GM18873 (cell line): ENCODE measurements around the gene NTN4.
"Not testable (repeated sequence)": the region's sequence is repeated elsewhere in the genome, so short reads cannot be mapped to it uniquely, and the experiment has no call there.

ENCODE experiments used
- ATAC-seq: cut with Tn5 transposase; IDR thresholded peaks from one replicate; pipeline ENCODE4 v1.9.1; 2021; ENCODE audit warnings: mild to moderate bottlenecking, moderate library complexity, moderate number of reproducible peaks; ENCODE audit not compliant: unreplicated experiment, low FRiP score

The NTN4 gene

GRCh38 chr12:95796982-95797289 lies 6.4 kb upstream of the NTN4 start:
- no peak for ATAC-seq

GRCh38 chr12:95796225-95796981 lies 5.8 kb upstream of the NTN4 start:
- no peak for ATAC-seq

GRCh38 chr12:95790917-95791849 lies 619 bp upstream of the NTN4 start:
- ATAC-seq = no peak

- ATAC-seq = no peak
Measured at GRCh38 chr12:95789126-95790032, 1.2 kb downstream of the NTN4 start.

GRCh38 chr12:95788637-95789036 lies 1.9 kb downstream of the NTN4 start:
- ATAC-seq = no peak

- no peak for ATAC-seq
Measured at GRCh38 chr12:95787274-95787818, 3.2 kb downstream of the NTN4 start.

GRCh38 chr12:95784915-95785314 lies 5.6 kb downstream of the NTN4 start:
- no peak for ATAC-seq

GRCh38 chr12:95784286-95784685 lies 6.3 kb downstream of the NTN4 start:
- ATAC-seq = no peak

GRCh38 chr12:95775466-95775865 lies 15.1 kb downstream of the NTN4 start:
- ATAC-seq = not testable (repeated sequence)

GRCh38 chr12:95774311-95775045 lies 16.1 kb downstream of the NTN4 start:
- ATAC-seq = no peak

GRCh38 chr12:95773320-95773719 lies 17.2 kb downstream of the NTN4 start:
- no peak for ATAC-seq

- ATAC-seq = no peak
Measured at GRCh38 chr12:95767703-95768102, 22.9 kb downstream of the NTN4 start.

GRCh38 chr12:95766356-95767019 lies 24.1 kb downstream of the NTN4 start:
- ATAC-seq = no peak

GRCh38 chr12:95764848-95765247 lies 25.7 kb downstream of the NTN4 start:
- no peak for ATAC-seq

GRCh38 chr12:95763809-95764253 lies 26.7 kb downstream of the NTN4 start:
- ATAC-seq = no peak

- ATAC-seq = no peak
Measured at GRCh38 chr12:95762123-95762785, 28.3 kb downstream of the NTN4 start.

- ATAC-seq = no peak
Measured at GRCh38 chr12:95760371-95760770, 30.2 kb downstream of the NTN4 start.

GRCh38 chr12:95759718-95760117 lies 30.8 kb downstream of the NTN4 start:
- no peak for ATAC-seq

GRCh38 chr12:95759039-95759438 lies 31.5 kb downstream of the NTN4 start:
- no peak for ATAC-seq
